K562 (cell line): ENCODE data around the gene HDAC6. TPM values are rescaled to one million over a fixed set of nuclear protein-coding genes. Genes with fewer than 3 reads are reported as not detected.

Experiments used
- CTBP1 ChIP-seq: fragments of 450-650 bp; IDR thresholded peaks from 2 replicates; pipeline ENCODE4 v1.6.1; 2016; ENCODE audit warnings: borderline replicate concordance
- DPF2 ChIP-seq: fragments of 450-650 bp; IDR thresholded peaks from 2 replicates; pipeline ENCODE4 v1.6.1; 2016
- E2F3 ChIP-seq: fragments of 250-450 bp; sonication (Bioruptor Pico); IDR thresholded peaks from 2 replicates; pipeline ENCODE4 v1.4.0; 2020; ENCODE audit warnings: mild to moderate bottlenecking
- NCOR1 ChIP-seq: fragments of 450-650 bp; IDR thresholded peaks from 2 replicates; pipeline ENCODE4 v1.6.1; 2016; ENCODE audit warnings: mild to moderate bottlenecking, moderate library complexity
- NUFIP1 ChIP-seq: fragments of 450-650 bp; IDR thresholded peaks from 2 replicates; pipeline ENCODE4 v1.6.1; 2018; ENCODE audit not compliant: partially characterized antibody
- PBX2 ChIP-seq, 2 experiments: IDR thresholded peaks in 1 of 2; conservative IDR thresholded peaks in 1 of 2; 2 replicates each; pipeline ENCODE4 v1.6.1; 2016; ENCODE audit warnings: low read depth in 2 of 2, mild to moderate bottlenecking in 1 of 2, missing compliant biosample characterization in 1 of 2, missing genetic modification characterization in 1 of 2, moderate library complexity in 1 of 2
- PREB ChIP-seq: sonication (generic); formaldehyde crosslinking; IDR thresholded peaks from 2 replicates; pipeline ENCODE4 v1.8.1; 2023; ENCODE audit warnings: mild to moderate bottlenecking, missing genetic modification reagents
- SIN3B ChIP-seq: fragments of 450-650 bp; IDR thresholded peaks from 2 replicates; pipeline ENCODE4 v1.6.1; 2017; ENCODE audit warnings: low read depth, mild to moderate bottlenecking, moderate library complexity
- SMAD3 ChIP-seq: fragments of 450-650 bp; formaldehyde crosslinking; conservative IDR thresholded peaks from 2 replicates; pipeline ENCODE4 v1.4.0; 2020; ENCODE audit warnings: mild to moderate bottlenecking
- ZNF318 ChIP-seq, 2 experiments: fragments of 450-650 bp; IDR thresholded peaks; 2 replicates each; pipeline ENCODE4 v1.6.1; 2016; ENCODE audit warnings: mild to moderate bottlenecking in 2 of 2, borderline replicate concordance in 1 of 2, low read depth in 1 of 2, moderate library complexity in 1 of 2
- polyA plus RNA-seq, 8 experiments: library from polyadenylated mRNA; depleted of rRNA in 4 of 8; stranded (reverse) in 5 of 8; unstranded in 3 of 8; fragments of >200 nt; fragmentation: Nextera tagmentation in 2 of 8; fragmentation: Illumina TruSeq in 1 of 8; extraction: Ambion mirVana in 2 of 8; extraction: Trizol in 1 of 8; gene quantifications; 2 replicates each; pipeline versions ENCODE4 v1.2.1 to v1.2.3, GENCODE V29; 2011 to 2014; ENCODE audit warnings: inconsistent platforms in 1 of 8, missing spikeins in 1 of 8
- total RNA-seq, 7 experiments: library from RNA; depleted of rRNA in 6 of 7; stranded (reverse); fragments of >200 nt in 6 of 7; fragmentation: Illumina TruSeq in 2 of 7; extraction: Trizol in 2 of 7; gene quantifications; 2 replicates each; pipeline versions ENCODE4 v1.2.1 to v1.2.3, GENCODE V29; 2011 to 2021; ENCODE audit warnings: low replicate concordance in 1 of 7
- TF ChIP-seq, protein P1 (sequence below): fragments of 450-650 bp; IDR thresholded peaks from 2 replicates; pipeline ENCODE4 v1.7.1; 2018; ENCODE audit warnings: mild to moderate bottlenecking, low read depth; ENCODE audit not compliant: partially characterized antibody
- TF ChIP-seq, protein P2 (sequence below): fragments of 450-650 bp; IDR thresholded peaks from 2 replicates; pipeline ENCODE4 v1.6.1; 2016; ENCODE audit warnings: low read depth, mild to moderate bottlenecking, moderate library complexity

Gene HDAC6
- total and polyA plus RNA-seq, 9 of the 15 experiments (the other 6 are each of a cell fraction or from before 2014, with no cell fraction given) = 29.9 to 101 (median 71.2) TPM

DNA sequence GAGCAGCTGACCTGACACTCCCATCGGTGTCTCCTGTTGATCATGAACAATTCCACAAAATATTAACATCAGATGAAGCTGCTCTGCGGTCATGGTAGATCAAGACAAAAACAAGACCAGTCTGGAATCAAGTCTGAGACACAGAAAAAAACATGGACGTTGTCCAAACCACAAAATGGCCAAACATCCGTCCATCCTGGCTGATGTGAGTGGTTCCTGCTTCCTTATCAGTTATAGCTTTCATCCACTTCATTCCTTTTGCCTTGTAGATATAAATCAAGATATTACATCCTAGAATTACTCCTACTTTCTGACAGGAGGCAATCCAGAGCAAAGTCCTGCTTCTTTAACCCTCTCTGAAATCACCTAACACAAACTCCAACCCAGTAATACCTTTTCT lies 62.3 kb downstream of the HDAC6 start (continued):
- TF ChIP-seq ZNF318 (IDR thresholded peaks at IDR 0.05; ENCODE audit: borderline replicate concordance in 1 of 2, low read depth in 1 of 2) = 0 out of 4 replicates have a peak, but pooled peaks of 1 of the 2 experiments have one; percentile 60
- TF ChIP-seq, protein P1, sequence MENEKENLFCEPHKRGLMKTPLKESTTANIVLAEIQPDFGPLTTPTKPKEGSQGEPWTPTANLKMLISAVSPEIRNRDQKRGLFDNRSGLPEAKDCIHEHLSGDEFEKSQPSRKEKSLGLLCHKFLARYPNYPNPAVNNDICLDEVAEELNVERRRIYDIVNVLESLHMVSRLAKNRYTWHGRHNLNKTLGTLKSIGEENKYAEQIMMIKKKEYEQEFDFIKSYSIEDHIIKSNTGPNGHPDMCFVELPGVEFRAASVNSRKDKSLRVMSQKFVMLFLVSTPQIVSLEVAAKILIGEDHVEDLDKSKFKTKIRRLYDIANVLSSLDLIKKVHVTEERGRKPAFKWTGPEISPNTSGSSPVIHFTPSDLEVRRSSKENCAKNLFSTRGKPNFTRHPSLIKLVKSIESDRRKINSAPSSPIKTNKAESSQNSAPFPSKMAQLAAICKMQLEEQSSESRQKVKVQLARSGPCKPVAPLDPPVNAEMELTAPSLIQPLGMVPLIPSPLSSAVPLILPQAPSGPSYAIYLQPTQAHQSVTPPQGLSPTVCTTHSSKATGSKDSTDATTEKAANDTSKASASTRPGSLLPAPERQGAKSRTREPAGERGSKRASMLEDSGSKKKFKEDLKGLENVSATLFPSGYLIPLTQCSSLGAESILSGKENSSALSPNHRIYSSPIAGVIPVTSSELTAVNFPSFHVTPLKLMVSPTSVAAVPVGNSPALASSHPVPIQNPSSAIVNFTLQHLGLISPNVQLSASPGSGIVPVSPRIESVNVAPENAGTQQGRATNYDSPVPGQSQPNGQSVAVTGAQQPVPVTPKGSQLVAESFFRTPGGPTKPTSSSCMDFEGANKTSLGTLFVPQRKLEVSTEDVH = no peak
- TF ChIP-seq NUFIP1 = no peak
- no peak for TF ChIP-seq PREB (CRISPR knock-in tag)
- peak; percentile 44; the same call in 1 of the 2 replicates for TF ChIP-seq NCOR1
- TF ChIP-seq, protein P2, sequence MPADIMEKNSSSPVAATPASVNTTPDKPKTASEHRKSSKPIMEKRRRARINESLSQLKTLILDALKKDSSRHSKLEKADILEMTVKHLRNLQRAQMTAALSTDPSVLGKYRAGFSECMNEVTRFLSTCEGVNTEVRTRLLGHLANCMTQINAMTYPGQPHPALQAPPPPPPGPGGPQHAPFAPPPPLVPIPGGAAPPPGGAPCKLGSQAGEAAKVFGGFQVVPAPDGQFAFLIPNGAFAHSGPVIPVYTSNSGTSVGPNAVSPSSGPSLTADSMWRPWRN = peak; percentile 87
- 0 out of 2 replicates have a peak, but pooled peaks have one; percentile 47 for TF ChIP-seq SMAD3 (CRISPR knock-in tag)
- peak; percentile 71; the same call in 1 of the 2 replicates for TF ChIP-seq CTBP1
- TF ChIP-seq E2F3 = no peak
- no peak for TF ChIP-seq SIN3B
- peak; percentile 65 for TF ChIP-seq DPF2
- TF ChIP-seq PBX2 (CRISPR knock-in tag; IDR thresholded peaks at IDR 0.05; ENCODE audit: low read depth) = no peak
- peak; percentile 45; the same call in 1 of the 2 replicates for TF ChIP-seq PBX2 (tag; conservative IDR thresholded peaks at IDR 0.05; ENCODE audit: low read depth)
